Activated B cell treated with CpG ODN at 0.5 μM for 24 hours (primary cell): ENCODE results near the gene HACD3. TPM values are rescaled to one million over a fixed set of nuclear protein-coding genes. Genes with fewer than 3 reads are reported as not detected.

Experiments
- ATAC-seq: fragments of 200-7000 bp; cut with Tn5 transposase; one replicate; pipeline ENCODE4 v1.10.0; 2021; ENCODE audit warnings: low read depth, mild to moderate bottlenecking, moderate library complexity
- CTCF ChIA-PET: fragments of 350-600 bp; sonication (Branson Sonifier 250); formaldehyde crosslinking; loops from one replicate; lab custom pipeline; 2021; ENCODE audit warnings: antibody characterized with exemption; lab: Charles Lee
- POLR2A ChIA-PET: fragments of 350-600 bp; sonication (Branson Sonifier 250); formaldehyde crosslinking; loops from one replicate; lab custom pipeline; 2021; ENCODE audit warnings: antibody characterized with exemption; lab: Charles Lee
- DNase-seq: peaks from one replicate; pipeline ENCODE4 v3.0.0; 2022
- H3K27ac Mint-ChIP-seq: one replicate; pipeline ENCODE4 v1.8.0; 2020; ENCODE audit warnings: mixed read lengths
- H3K27me3 Mint-ChIP-seq: one replicate; pipeline ENCODE4 v1.8.0; 2021; ENCODE audit warnings: mixed read lengths
- H3K36me3 Mint-ChIP-seq: one replicate; pipeline ENCODE4 v1.8.0; 2021; ENCODE audit warnings: low read depth, mixed read lengths
- H3K4me1 Mint-ChIP-seq: one replicate; pipeline ENCODE4 v1.8.0; 2021; ENCODE audit warnings: mixed read lengths
- H3K4me3 Mint-ChIP-seq: one replicate; pipeline ENCODE4 v1.8.0; 2020; ENCODE audit warnings: mild to moderate bottlenecking, mixed read lengths
- H3K9me3 Mint-ChIP-seq: one replicate; pipeline ENCODE4 v1.8.0; 2020; ENCODE audit warnings: mixed read lengths
- intact Hi-C: fragments of 100-400 bp; cut with micrococcal nuclease; formaldehyde crosslinking; loops from one replicate; pipeline ENCODE4 v1.15.1; 2024
- total RNA-seq: library from RNA; stranded (reverse); gene quantifications from 2 replicates; pipeline ENCODE4 v1.2.3, GENCODE V29; 2022
- TF ChIP-seq, protein P1 (sequence below): fragments of 200-600 bp; IDR thresholded peaks from one replicate; pipeline ENCODE4 v1.8.0; 2022; ENCODE audit warnings: antibody characterized with exemption, mild to moderate bottlenecking

The HACD3 gene
- total RNA-seq, 1 donor from 2014 or later: 11.5 TPM

- no peak for ATAC-seq
- TF ChIP-seq, protein P1, sequence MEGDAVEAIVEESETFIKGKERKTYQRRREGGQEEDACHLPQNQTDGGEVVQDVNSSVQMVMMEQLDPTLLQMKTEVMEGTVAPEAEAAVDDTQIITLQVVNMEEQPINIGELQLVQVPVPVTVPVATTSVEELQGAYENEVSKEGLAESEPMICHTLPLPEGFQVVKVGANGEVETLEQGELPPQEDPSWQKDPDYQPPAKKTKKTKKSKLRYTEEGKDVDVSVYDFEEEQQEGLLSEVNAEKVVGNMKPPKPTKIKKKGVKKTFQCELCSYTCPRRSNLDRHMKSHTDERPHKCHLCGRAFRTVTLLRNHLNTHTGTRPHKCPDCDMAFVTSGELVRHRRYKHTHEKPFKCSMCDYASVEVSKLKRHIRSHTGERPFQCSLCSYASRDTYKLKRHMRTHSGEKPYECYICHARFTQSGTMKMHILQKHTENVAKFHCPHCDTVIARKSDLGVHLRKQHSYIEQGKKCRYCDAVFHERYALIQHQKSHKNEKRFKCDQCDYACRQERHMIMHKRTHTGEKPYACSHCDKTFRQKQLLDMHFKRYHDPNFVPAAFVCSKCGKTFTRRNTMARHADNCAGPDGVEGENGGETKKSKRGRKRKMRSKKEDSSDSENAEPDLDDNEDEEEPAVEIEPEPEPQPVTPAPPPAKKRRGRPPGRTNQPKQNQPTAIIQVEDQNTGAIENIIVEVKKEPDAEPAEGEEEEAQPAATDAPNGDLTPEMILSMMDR: no peak
- H3K36me3 Mint-ChIP-seq: peaks cover 69% of the 10 kb centered on the region
- H3K27me3 Mint-ChIP-seq: no peaks in the 10 kb centered on the region
- DNase-seq: no peak
- ChIA-PET POLR2A (no interaction called here), CTCF (no interaction called here)
- no peaks in the 10 kb centered on the region for H3K4me1 Mint-ChIP-seq
- intact Hi-C loops: no loop called here
- H3K9me3 Mint-ChIP-seq: no peaks in the 10 kb centered on the region
- no peak overlapping the region for H3K27ac Mint-ChIP-seq
- H3K4me3 Mint-ChIP-seq: no peak overlapping the region
Measured at GRCh38 chr15:65556622-65557021, 26.4 kb downstream of the HACD3 start.

GRCh38 chr15:65558336-65558735, 28.1 kb downstream of the HACD3 start:
- H3K27me3 Mint-ChIP-seq: no peaks in the 10 kb centered on the region
- ATAC-seq: no peak

GRCh38 chr15:65558997-65559760, 28.9 kb downstream of the HACD3 start:
- POLR2A ChIA-PET: no interaction called here
- no peak overlapping the region for H3K27ac Mint-ChIP-seq
- intact Hi-C loops: no loop called here
- H3K27me3 Mint-ChIP-seq: no peaks in the 10 kb centered on the region
- H3K9me3 Mint-ChIP-seq: no peaks in the 10 kb centered on the region
- H3K36me3 Mint-ChIP-seq: peaks cover 81% of the 10 kb centered on the region
- ATAC-seq (no peak), DNase-seq (no peak)
- CTCF ChIA-PET: no interaction called here
- TF ChIP-seq, protein P1: no peak
- H3K4me3 Mint-ChIP-seq: no peak overlapping the region
- H3K4me1 Mint-ChIP-seq: no peaks in the 10 kb centered on the region

More at GRCh38 chr15:65558336-65558735, 28.1 kb downstream of the HACD3 start:
- H3K36me3 Mint-ChIP-seq: peaks cover 79% of the 10 kb centered on the region
- TF ChIP-seq, protein P1: no peak
- H3K9me3 Mint-ChIP-seq: no peaks in the 10 kb centered on the region
- intact Hi-C loops: no loop called here
- DNase-seq: no peak
- POLR2A ChIA-PET: interaction anchor here (0.7 kb wide), 1 partner anchor 28 kb away, joined by 4 read pairs; no protein-coding TSS in a partner anchor
- H3K27ac Mint-ChIP-seq: no peak overlapping the region
- CTCF ChIA-PET: no interaction called here
- no peak overlapping the region for H3K4me3 Mint-ChIP-seq
- no peaks in the 10 kb centered on the region for H3K4me1 Mint-ChIP-seq

- Mint-ChIP-seq H3K9me3 (no peaks in the 10 kb centered on the region), H3K36me3 (peaks cover 84% of the 10 kb centered on the region), H3K27me3 (no peaks in the 10 kb centered on the region), H3K27ac (no peak overlapping the region), H3K4me3 (no peak overlapping the region), H3K4me1 (no peaks in the 10 kb centered on the region)
- ChIA-PET CTCF (no interaction called here), POLR2A (interaction anchor here (0.5 to 0.6 kb wide), 3 partner anchors 43 to 225 kb away, joined by 3 to 6 read pairs (median 3); no protein-coding TSS in a partner anchor)
- ATAC-seq (no peak), DNase-seq (no peak)
- intact Hi-C loops: no loop called here
- TF ChIP-seq, protein P1: no peak
Measured at GRCh38 chr15:65559941-65560340, 29.7 kb downstream of the HACD3 start.

- H3K9me3 Mint-ChIP-seq: peaks cover 4% of the 10 kb centered on the region
- no peak for DNase-seq
- intact Hi-C loops: no loop called here
- no peaks in the 10 kb centered on the region for H3K27me3 Mint-ChIP-seq
- H3K4me3 Mint-ChIP-seq: no peak overlapping the region
- H3K36me3 Mint-ChIP-seq: peaks cover 86% of the 10 kb centered on the region
- H3K27ac Mint-ChIP-seq: no peak overlapping the region
- CTCF ChIA-PET: no interaction called here
- TF ChIP-seq, protein P1: no peak
- no peaks in the 10 kb centered on the region for H3K4me1 Mint-ChIP-seq
- ATAC-seq: no peak
- POLR2A ChIA-PET: no interaction called here
Measured at GRCh38 chr15:65561934-65562333, 31.7 kb downstream of the HACD3 start.
